ENCODE data around the gene PDZD8.
"Not testable (repeated sequence)": the region's sequence is repeated elsewhere in the genome, so short reads cannot be mapped to it uniquely, and the experiment has no call there.

The PDZD8 gene

DNA sequence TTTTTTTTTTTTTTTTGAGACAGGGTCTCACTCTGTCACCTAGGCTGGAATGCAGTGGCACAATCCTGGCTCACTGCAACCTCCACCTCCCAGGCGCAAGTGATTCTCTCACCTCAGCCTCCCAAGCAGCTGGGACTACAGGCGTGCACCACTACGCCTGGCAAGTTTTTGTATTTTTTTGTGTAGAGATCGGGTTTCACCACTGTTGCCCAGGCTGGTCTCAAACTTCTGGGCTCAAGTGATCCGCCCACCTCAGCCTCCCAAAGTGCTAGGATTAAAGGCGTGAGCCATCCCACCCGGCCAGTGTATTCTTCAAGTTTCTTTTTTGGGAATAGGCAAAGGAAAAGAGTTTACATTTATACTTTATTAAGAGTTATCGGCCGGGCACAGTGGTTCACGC lies 84.4 kb downstream of the PDZD8 start:
- FAIRE-seq = not testable (repeated sequence)

DNA sequence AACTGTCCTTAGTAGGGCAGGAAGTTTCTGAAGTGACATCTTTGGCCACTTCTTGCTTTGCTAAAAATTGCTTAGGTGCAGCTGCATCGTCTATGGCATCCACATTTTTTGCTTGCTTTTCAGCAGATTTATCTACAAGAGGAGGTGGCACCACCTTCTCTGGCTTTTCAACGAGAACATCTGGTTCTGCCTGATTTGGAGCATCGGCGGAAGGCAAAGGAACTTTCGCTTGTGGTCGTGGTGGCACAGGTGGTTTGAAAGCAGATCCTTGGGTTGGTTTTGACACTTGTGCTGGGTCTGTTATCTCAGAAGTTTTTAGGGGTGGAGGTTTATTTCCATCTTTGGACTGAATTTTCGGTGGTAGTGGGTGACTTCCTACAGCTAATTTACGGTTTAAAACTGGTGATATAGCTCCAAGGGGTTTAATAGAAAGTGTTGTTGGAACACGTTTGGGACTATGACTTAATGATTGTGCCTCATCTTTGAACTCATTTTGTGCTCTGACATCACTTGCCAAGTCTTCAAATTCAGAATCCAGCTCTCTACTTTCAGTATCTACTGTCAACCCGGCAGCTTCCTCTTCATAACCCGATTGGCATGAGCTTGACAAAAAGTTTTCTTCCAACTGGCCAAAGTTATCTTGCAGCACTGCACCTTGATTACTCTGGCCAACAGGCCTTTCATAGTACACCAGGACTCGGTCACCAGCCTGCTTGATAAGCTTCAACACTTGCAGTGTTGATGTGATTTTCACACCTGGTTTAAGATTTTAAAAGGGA lies 90.3 kb downstream of the PDZD8 start:
- no peak for FAIRE-seq

DNA sequence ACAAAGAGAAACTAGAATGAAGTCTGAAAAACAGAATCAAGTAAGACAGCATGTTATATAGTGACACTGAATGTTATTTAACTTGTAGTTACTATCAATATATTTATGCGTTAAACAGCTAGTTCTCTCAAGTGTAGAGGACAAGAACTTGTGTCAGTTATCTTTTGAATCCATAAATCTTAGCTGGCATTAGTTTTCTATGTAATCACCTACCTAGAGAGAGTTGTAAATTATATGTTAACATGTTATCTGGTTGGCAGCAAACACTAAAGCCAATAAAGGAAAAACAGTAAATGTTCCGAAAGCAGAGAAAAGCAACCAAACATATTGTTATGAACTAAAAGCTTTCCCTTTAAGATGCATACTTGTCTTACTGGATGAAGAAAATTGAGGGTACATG lies 97.6 kb downstream of the PDZD8 start:
- FAIRE-seq = no peak

DNA sequence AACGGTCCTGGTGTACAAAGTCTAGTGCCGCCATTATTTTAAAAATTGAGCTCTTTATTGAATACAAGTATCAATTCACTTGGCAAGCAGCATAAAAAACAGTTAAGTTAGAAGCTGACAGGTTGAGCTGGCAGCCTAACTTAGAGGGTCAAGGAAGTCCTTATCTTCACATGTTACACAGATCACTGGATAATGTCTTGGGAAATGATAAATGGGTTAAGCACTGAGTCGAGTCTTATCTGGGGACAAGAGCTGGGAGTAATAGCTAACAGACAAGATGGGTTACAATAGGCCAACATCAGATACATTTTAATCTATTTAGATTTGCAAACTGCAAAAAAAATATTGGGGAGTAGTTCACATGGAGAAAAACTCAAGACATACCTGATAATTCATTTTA lies 100.1 kb downstream of the PDZD8 start:
- no peak for FAIRE-seq

DNA sequence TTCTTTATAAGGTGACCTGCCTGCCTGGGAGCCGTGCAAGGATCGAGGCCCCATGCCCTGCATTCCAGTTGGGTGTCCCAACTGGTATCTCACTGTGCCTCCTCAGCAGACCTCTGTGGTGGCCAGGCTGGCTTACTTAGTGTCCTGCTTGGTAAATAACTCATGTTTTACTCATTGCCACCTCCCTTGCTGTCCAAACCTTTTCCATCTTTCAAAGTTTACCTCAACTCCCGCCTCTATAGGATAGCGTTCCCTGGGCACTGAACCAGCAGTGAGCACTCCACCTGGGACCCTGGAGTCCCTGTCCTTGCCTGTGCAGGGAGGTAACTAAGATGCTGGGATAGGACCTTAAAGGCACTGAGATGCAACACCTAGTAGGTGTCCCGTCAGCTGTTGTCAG lies 100.7 kb downstream of the PDZD8 start:
- FAIRE-seq = no peak

DNA sequence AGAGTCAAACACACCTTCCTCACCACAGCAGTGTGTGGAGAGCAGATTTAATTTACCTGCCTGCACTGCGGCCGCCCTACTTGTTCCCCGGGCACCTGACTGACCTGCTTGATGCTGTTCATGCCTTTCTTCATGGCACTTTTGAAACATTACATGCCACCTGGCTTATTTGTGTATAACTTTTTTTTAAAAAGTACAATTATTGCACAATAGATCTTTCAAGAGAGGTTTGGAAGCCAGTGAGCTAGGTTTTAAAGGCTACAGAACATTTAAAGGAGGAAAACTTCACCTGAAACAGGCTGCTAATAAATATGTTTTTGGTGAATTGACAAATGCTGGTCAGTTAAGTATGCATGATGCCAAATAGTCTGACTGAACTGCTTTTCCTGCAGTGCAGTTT lies 101.3 kb downstream of the PDZD8 start:
- FAIRE-seq = no peak

DNA sequence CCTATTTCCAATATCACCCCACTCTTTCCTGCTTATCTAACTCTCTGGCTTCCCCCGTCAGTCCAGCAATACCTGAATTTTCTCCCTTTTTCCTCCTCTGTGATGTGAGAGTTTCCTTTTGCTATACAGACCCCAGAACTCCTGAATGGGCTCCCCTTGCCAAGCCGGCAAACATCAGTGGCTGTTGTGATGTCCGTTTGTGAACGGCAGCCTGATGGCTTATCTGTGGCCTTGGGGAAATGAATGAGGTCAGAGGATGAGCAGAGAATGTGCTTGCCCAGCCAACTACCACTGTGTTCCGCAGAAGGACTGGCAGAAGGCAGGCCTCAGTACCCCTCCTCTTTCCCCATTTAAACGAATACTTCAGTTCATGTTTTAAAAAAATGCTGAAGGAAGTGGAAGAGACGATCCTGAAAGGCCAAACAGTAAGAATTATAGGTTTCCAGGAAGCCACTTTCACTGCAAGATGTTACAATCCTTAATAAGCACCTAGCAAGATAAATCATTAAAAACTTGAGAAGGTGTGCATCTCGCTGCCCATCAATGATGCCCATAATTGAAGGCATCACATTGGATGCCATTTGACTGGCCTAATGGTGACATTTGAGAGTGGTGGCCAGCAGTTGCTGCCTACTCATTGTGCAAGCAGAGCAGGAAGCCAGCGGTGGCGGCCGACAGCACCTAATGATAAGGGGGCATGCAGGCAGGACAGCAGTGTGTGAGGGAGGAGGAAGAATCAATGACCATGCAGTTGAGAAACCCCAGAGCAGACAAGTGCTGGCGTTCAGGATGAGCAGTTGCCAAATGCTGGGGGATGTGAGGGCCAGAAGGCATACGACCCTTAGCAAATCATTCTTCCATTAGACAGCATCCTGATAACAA lies 102.8 kb downstream of the PDZD8 start:
- FAIRE-seq = no peak

DNA sequence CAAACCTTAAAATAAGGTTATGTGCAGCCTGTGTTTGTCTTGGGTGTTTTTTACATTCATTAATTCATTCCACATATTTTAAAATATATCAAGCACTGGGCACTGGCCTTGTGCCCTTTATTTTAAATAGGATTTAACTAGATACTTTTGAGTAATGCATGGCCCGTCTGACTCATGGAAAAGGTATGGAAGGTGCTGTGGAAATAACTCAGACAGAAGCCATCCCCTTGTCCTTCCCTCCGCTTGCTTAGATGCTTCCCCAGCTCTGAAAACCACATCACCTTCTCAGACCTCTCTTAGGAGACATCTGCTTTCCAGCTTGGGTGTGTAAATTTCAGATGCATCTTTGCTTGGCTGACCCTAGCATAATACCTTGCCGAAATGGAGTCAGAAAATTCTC lies 103.8 kb downstream of the PDZD8 start:
- no peak for FAIRE-seq

DNA sequence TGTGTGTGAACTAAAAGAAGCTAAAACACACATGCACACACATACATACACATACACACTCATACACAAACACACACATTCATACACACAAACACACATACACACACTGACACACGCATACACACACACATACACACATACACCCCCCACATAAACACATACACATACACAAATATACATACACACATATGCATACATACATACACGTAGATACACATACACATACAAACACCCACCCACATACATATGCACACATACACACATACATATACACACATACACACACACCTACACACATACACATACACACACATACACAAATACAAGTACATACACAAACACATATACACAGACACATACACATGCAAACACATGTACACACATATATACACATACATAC lies 106.3 kb downstream of the PDZD8 start:
- FAIRE-seq = no peak

DNA sequence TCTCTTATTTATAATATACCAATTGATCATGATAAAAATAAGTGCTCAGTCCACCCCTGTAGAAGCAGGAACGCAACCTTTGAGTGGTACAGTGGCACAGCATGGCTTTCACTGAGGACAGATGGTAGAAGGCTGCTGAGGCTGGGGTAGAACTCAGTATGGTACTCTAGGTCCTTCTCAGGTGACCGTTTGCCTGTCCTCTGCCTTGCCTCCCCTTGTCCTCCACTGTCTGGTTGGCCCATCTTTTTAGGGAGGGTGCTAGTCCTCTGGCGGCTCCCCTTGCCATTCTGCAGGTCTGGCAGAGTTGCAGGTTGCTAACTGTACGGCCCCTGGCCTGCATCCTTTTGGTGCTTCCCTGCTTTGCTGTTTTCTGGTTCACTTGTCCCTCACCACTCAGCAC lies 107.0 kb downstream of the PDZD8 start:
- no peak for FAIRE-seq

DNA sequence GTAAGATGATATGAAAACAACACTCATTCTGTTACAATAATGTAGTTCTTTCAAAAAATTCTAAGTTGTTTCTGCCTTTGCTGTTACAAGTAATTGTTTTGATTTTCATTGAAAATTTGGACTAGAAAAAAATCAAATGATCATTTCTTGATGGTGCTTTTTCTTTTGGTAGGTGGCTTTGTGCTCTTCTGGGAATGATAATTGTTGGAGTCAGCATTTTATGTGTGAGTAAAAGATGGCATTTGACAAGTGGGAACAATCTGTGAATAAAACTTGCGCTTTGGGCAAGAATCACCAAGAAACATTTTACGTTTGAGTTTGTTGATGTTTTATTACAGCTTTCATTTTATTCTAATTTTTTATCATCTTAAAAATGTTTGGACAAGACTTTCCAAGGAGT lies 108.4 kb downstream of the PDZD8 start:
- FAIRE-seq = no peak

DNA sequence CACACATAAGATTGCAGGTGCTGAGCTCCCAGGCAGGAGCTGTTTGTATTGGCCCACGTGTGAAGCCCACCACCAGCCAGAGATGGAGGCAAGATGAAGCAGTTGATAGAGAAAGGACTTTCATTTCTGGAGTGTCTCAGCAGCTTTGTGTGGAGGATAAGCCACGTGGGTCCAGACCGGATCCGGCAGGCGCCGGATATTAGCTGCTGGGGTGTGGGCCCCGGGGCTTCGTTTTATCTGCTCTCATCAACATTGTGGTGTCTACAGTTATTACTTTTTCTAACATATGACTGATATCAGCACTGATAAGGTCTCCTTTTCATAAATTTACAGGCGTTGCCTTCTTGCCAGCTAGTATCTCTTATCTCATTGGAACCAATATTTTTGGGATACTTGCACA lies 108.8 kb downstream of the PDZD8 start:
- no peak for FAIRE-seq

DNA sequence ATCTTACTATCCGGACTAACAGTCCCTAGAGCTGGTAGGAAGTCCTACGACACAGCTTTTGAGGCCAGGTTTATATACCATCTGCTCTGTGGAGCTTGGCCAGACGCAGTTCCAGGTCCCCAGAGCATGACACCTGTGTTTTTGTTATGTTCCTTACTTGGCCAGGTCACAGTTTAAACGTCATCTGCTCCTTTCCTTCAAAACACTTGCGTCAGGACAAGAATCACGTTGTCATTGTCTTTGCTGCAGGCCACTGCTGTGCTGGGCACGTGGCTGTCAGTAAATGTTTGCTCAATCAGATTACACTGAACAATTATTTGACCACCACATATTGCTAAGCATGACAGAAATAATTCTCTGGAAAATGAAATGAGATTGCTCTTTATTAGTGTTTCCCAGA lies 110.5 kb downstream of the PDZD8 start:
- FAIRE-seq = no peak

DNA sequence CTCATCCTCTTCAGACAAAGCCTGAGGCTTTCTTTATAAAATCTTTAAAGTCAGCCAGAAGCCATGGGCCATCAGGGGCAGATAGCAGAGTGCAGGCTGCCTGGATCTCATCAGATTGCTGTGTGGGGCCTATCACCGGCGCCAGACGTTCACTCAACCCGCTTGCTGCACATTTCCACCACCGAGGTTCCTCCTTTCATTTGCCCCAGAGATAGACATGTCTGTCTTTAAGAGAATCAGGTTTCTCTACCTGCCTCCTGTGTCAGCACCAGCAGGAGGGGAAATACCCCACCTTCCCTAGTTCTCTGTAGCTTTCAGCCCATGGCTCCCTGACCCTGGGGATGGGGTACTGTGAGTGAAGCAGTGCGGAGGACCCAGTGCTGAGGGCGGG lies 112.3 kb downstream of the PDZD8 start:
- no peak for FAIRE-seq

DNA sequence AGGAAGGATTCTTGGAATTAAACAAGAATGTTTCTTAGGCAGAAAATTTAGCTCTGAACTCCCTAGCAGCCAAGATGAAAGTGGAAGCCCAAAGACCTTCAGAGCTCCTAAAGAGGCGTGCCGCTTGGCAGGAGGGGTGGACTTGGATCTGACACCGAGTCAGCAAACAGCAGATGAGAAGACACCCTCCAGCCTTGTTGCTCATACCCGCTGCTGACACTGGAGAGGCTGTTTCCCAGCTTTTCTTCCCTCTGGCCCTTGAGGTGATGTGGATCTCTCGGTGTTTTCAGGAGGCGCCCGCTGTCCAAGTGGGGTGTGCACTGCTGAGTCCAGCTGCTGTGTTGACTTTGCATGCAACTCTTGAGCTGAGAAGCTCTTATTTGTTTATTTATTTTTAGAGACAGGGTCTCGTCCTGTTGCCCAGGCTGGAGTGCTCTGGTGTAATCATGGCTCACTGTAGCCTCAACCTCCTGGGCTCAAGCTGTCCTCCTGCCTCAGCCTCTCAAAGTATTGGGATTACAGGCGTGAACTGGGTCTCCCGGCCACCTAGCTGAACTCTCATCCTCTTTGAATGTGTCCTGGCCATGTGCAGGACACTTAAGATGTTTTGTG lies 112.8 kb downstream of the PDZD8 start:
- FAIRE-seq = no peak

DNA sequence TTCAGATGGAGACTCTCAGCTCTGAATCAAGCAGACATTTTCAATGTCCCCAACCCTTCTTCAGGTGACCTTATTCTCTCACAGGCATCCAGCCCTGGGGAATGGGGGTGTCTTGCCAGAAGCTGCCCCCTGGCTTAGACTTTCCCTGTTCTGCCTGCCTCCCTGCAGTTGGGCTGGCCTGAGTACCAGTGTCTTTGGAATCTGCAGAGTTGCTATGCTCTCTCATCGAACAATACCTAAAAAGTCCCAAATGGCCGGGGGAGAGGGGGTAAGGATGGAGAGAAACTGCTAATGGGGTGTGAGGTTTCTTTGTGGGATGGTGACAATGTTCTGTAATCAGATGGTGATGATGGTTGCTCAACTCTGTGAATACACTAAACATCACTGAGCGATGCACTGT lies 113.7 kb downstream of the PDZD8 start:
- FAIRE-seq = no peak

DNA sequence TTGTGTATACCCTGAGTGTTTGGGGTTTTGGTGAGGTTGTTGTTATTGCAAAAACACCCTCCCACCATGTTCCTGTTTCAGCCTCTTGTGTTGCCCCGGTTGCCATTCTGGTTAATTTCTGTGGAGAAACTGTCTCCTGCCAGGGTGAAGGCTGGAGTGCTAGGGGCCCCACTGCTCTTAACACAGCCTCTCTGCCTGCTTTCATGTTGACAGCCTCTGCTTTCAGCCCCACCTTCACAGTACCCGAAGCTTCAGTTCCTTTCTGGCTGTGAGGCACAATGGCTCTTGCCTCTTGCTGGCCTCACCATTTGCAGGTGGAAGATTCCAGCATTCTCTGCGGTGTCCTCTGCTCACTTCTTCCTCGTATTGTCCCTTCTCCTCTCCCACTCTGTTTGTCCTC lies 115.2 kb downstream of the PDZD8 start:
- FAIRE-seq = no peak

DNA sequence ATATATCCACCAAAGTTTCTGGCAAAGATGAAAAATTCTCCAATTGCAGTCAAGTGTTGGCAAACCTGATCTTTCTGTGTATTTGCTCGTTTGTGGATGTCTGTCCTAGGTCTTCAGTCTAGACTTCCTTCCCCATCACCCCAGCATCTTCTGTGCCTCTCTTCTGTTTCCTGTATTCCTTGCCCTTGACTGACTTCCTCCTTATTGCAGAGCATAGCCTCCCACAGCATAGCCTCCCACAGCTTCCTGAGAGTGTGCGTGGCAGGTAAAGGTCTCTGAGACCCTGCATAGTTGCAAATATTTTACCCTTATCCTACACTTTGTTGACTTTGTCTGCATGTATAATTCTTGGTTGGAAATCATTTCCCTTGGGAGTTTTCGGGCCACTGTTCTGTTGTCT lies 116.0 kb downstream of the PDZD8 start:
- FAIRE-seq = no peak

DNA sequence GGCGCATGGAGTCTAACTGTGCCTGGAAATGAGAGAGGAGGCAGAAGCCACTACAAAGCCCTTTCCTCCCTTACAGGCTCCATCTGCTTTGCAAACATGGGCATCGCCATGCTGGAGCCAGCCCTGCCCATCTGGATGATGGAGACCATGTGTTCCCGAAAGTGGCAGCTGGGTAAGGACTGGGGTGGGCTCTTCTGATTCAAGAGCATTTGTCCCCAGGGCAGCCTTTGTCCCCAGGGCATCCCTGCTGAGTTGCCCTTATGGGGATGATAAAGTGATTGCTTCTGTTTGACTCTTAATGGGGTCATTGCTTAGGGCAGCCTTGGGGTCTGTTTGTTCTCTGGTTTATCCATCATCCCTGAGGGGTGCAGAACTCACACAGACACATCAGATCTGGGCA lies 117.5 kb downstream of the PDZD8 start:
- FAIRE-seq = no peak

DNA sequence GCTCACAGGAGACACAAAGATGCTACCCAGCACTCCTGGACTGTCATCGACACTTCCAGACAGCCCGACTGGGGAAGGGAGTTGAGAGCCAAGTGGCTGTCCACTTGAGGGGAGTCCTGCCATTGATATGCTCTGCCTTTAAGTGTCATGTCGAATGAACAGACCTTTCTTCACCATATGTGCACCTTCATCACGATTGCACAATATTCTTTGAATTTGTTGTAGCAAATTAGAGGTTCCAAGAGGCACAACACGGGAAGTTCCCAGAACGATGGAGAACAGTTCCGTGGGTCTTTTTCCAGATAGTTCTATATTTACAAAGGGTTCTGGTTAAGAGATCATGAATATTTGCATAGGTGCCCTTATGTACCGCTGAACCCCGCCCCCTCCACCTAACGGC lies 118.3 kb downstream of the PDZD8 start:
- no peak for FAIRE-seq

DNA sequence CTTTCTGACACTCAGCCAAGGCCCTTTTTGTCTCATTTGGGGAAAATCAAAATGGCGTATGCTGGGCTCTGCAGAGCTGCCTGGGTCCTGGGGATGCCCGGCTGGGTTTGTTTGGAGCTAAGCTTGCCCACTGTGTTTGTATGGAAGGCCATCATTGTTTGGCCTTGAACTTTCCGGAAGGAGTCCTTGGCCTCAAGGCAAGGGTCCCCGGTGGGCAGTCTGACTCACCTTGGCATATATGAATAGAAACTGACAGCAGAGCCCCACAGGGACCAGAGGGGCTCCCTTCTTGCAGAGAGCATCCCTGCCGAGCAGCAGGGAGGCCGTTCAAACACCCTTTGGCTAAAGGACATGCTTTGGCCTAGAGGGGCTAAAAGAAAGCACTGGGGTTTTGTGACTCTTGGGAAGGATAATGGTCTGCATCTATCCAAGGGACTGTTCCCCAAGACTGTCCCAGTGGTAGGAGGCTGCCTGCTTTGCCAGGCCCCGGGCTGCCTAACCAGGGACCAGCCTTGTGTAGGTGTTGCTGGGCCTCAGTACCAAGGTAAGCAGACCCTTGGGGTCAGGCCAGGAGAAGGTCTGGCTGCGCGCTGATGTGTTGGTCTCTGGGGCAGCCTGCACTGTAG lies 119.3 kb downstream of the PDZD8 start:
- no peak for FAIRE-seq

DNA sequence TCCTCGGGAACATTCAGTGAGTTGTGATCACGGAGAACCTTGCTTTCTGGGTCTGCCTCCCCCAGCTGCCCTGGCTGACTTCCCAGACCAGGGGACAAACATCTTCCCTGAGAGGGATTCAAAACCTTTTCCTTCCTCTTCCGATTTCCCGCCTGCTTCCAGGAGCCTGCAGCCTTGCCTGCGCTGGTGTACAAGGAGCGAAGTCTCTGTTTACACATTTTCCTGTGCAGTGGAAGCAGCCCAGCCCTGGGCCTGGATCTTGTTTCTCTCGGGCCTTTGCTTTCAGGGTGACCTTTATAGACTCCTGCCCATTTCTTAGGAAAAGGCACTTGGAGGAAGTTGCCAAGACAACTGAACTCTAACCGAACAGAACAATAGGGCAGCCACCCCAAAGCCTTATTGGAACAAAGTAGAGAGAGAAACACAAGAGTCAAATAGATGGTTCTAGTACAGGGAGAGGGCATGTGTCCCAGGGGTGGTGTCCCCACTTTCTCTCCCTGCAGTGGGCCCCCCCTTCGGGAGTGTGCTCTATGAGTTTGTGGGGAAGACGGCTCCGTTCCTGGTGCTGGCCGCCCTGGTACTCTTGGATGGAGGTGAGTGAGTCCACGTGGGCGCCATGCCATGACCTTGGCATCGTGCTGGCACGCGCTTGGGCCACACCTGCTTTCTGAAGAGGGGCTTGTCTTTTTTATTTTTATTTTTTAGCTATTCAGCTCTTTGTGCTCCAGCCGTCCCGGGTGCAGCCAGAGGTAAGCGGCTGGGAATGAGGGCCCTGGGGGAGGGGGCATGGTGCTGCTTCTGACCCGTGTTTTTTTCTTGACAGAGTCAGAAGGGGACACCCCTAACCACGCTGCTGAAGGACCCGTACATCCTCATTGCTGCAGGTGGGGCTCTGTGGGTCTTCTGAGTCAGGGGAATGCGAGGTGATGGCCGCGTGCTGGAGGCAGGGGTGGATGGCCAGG lies 120.2 kb downstream of the PDZD8 start:
- FAIRE-seq = no peak
